Nephron (organoid): ENCODE results near the gene CEP83.
A peak's percentile ranks its signal among the peaks of the same experiment; 100 is the strongest.

Experiments used
- H3K27ac Mint-ChIP-seq, 3 experiments: 2 replicates each; pipeline ENCODE4 v1.8.0; 2020; ENCODE audit warnings: mixed read lengths in 3 of 3, mild to moderate bottlenecking in 2 of 3, moderate library complexity in 1 of 3
- H3K27me3 Mint-ChIP-seq: 2 replicates; pipeline ENCODE4 v1.8.0; 2021; ENCODE audit warnings: low read depth, mild to moderate bottlenecking, moderate library complexity, mixed read lengths
- H3K36me3 Mint-ChIP-seq: 2 replicates; pipeline ENCODE4 v1.8.0; 2020; ENCODE audit warnings: low read depth, mixed read lengths
- H3K4me1 Mint-ChIP-seq: 2 replicates; pipeline ENCODE4 v1.8.0; 2020; ENCODE audit warnings: mixed read lengths
- H3K4me3 Mint-ChIP-seq, 3 experiments: 2 replicates each; pipeline ENCODE4 v1.8.0; 2020; ENCODE audit warnings: mild to moderate bottlenecking in 3 of 3, mixed read lengths in 3 of 3, moderate library complexity in 2 of 3
- H3K9me3 Mint-ChIP-seq: 2 replicates; pipeline ENCODE4 v1.8.0; 2020; ENCODE audit warnings: mixed read lengths
- CTCF ChIP-seq, 3 experiments: fragments of 200-600 bp; sonication (generic); IDR thresholded peaks; one replicate each; pipeline ENCODE4 v1.5.0; 2021; ENCODE audit warnings: antibody characterized with exemption in 3 of 3; ENCODE audit not compliant: unreplicated experiment in 3 of 3

CEP83 gene

DNA sequence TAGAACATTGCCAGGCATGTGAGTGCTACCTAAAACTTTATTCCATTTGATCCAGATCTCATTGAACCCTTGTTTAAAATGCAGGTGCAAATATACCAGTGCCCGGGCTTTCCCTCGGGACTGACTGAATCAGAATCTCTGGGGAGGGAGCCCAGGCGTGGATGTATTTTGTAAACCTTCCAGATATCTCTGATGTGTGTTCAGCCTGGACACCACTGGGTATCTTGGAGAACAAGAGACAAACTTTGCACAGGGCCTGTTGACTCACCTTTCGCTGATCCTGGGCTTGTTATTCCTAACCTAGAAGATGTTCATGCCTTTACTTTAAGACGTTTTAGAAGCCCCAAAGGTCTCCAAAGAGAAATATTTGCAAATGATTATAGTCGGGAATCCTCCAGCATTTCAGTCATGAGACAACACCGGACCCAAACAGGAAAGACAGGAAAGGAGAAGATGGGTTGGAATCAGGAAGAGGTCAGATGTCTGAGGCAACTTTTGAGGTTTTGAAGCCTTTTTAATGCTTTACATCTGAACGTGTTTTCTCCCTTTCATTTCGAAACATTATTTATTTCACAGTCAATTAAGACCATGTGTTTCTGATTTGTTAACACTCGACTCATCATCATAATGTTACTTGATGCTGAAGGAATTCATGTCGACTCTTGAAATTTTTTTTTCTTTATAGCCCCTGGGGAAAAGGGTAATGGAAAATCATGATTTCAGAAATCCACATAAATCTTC, 192.7 kb downstream of the CEP83 start:
- Mint-ChIP-seq H3K36me3 (no peaks in the 10 kb centered on the region), H3K4me1 (peaks cover 81% of the 10 kb centered on the region), H3K27me3 (no peaks in the 10 kb centered on the region), H3K9me3 (no peaks in the 10 kb centered on the region), H3K4me3 (no peak overlapping the region), H3K27ac (peak overlapping the region; percentile 77 to 100 (median 77))
- no peak for TF ChIP-seq CTCF (IDR thresholded peaks at IDR 0.05; ENCODE audit: unreplicated experiment in 3 of 3)

GRCh38 chr12:94265966-94266745, 193.5 kb downstream of the CEP83 start:
- no peaks in the 10 kb centered on the region for H3K9me3 Mint-ChIP-seq
- H3K27ac Mint-ChIP-seq, result peak overlapping the region; percentile 98 to 100 (median 100)
- H3K4me1 Mint-ChIP-seq, result peaks cover 84% of the 10 kb centered on the region
- H3K27me3 Mint-ChIP-seq, result no peaks in the 10 kb centered on the region
- H3K4me3 Mint-ChIP-seq, result peak overlapping the region in 1 of 3 experiments; percentile 51
- H3K36me3 Mint-ChIP-seq, result no peaks in the 10 kb centered on the region
- TF ChIP-seq CTCF (IDR thresholded peaks at IDR 0.05; ENCODE audit: unreplicated experiment in 3 of 3), result no peak

GRCh38 chr12:94265539-94265938, 194.1 kb downstream of the CEP83 start:
- peak overlapping the region; percentile 98 to 100 (median 100) for H3K27ac Mint-ChIP-seq
- no peaks in the 10 kb centered on the region for H3K9me3 Mint-ChIP-seq
- no peaks in the 10 kb centered on the region for H3K27me3 Mint-ChIP-seq
- H3K4me3 Mint-ChIP-seq, result peak overlapping the region in 1 of 3 experiments; percentile 51
- no peak for TF ChIP-seq CTCF (IDR thresholded peaks at IDR 0.05; ENCODE audit: unreplicated experiment in 3 of 3)
- no peaks in the 10 kb centered on the region for H3K36me3 Mint-ChIP-seq
- peaks cover 90% of the 10 kb centered on the region for H3K4me1 Mint-ChIP-seq

GRCh38 chr12:94264736-94265485, 194.8 kb downstream of the CEP83 start:
- no peaks in the 10 kb centered on the region for H3K9me3 Mint-ChIP-seq
- H3K4me3 Mint-ChIP-seq, result peak overlapping the region in 2 of 3 experiments; percentile 25 to 44
- no peak for TF ChIP-seq CTCF (IDR thresholded peaks at IDR 0.05; ENCODE audit: unreplicated experiment in 3 of 3)
- H3K4me1 Mint-ChIP-seq, result peaks cover 90% of the 10 kb centered on the region
- peak overlapping the region; percentile 98 to 100 (median 100) for H3K27ac Mint-ChIP-seq
- no peaks in the 10 kb centered on the region for H3K27me3 Mint-ChIP-seq
- H3K36me3 Mint-ChIP-seq, result no peaks in the 10 kb centered on the region

GRCh38 chr12:94263905-94264561, 195.6 kb downstream of the CEP83 start:
- no peak for TF ChIP-seq CTCF (IDR thresholded peaks at IDR 0.05; ENCODE audit: unreplicated experiment in 3 of 3)
- Mint-ChIP-seq H3K9me3 (no peaks in the 10 kb centered on the region), H3K27me3 (no peaks in the 10 kb centered on the region), H3K4me1 (peaks cover 83% of the 10 kb centered on the region), H3K4me3 (peak overlapping the region in 2 of 3 experiments; percentile 61), H3K27ac (peak overlapping the region; percentile 98 to 100 (median 100)), H3K36me3 (no peaks in the 10 kb centered on the region)
